Pons (tissue), 1 donor: ENCODE measurements around the gene CAMK1D.
A peak's percentile ranks its signal among the peaks of the same experiment; 100 is the strongest.

Experiments used
- DNase-seq: peaks from one replicate; pipeline ENCODE4 v3.0.0-alpha.2; 2016; ENCODE audit warnings: low spot score

CAMK1D gene

GRCh38 chr10:12828736-12829135 lies 479.4 kb downstream of the CAMK1D start:
- no peak for DNase-seq

DNA sequence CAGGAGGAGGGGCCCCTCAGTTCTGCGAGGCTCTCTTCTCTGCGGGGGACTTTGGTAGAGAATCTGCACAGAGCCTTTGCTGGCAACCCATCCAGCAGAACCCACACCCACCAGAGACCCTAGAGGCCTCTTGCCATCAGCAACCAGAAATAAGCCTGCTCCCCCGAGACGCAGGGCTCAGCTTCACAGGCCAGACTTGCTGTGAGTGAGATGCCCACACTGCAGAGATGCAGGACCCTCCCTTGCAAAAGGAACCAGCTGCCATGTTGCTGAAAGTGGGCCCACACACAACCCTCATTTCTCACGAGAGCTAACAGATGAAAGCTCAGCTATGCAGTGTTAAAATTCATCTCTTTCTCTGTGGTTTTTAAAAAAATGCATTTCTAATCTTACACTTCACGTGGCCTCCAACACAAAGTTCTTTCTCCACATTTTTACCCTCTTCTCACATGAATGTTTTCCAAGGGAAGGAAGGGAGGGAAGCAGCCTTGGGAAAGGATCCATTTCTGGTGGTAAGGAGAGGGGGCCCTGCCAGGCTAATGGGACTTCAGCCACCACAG lies 480.6 kb downstream of the CAMK1D start:
- no peak for DNase-seq

GRCh38 chr10:12832096-12832495 lies 482.7 kb downstream of the CAMK1D start:
- DNase-seq: no peak

- DNase-seq: no peak
Observed at GRCh38 chr10:12833451-12833850, 484.1 kb downstream of the CAMK1D start.

- no peak for DNase-seq
Observed at GRCh38 chr10:12834116-12834665, 484.8 kb downstream of the CAMK1D start.

- no peak for DNase-seq
Observed at GRCh38 chr10:12834721-12835120, 485.4 kb downstream of the CAMK1D start.

- no peak for DNase-seq
Observed at GRCh38 chr10:12835709-12836108, 486.4 kb downstream of the CAMK1D start.

- no peak for DNase-seq
Observed at GRCh38 chr10:12838366-12838765, 489.0 kb downstream of the CAMK1D start.

DNA sequence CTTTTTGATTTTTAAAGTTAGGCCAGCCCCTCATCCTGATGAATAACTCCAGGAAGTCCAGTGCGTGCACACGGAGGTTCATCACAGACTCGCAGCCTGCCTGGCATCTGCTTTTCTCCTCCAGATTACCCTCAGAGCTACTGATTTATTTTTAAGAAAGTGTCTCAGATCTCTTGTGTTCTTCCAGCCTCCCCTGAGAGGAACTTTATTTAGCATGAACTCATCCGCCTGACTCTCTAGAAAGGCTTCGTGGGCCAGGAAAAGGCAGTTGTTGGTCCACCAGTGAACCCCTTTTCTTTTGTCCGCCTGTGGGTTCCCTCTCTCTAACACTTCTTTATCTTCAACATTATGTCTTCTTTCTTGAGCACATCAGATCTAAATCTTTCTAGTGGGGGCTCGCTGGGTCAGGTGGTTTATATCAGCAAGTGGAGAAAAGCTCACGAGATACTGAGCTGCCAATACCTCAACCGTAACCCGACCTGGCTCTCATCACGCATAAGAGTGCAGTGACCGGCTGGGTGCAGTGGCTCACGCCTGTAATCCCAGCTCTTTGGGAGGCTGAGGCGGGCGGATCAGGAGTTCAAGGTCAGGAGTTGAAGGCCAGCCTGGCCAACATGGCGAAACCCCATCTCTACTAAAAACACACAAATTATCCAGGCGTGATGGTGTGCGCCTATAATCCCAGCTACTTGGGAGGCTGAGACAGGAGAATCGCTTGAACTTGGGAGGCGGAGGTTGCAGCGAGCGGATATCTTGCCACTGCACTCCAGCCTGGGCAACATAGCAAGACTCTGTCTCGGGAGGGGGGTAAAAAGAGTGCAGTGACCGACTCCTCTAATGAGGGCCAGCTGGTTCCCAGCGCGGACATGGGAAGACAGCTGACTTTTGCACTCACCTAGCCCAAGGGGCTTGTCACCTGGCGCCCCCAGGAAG lies 489.9 kb downstream of the CAMK1D start:
- DNase-seq: no peak

DNA sequence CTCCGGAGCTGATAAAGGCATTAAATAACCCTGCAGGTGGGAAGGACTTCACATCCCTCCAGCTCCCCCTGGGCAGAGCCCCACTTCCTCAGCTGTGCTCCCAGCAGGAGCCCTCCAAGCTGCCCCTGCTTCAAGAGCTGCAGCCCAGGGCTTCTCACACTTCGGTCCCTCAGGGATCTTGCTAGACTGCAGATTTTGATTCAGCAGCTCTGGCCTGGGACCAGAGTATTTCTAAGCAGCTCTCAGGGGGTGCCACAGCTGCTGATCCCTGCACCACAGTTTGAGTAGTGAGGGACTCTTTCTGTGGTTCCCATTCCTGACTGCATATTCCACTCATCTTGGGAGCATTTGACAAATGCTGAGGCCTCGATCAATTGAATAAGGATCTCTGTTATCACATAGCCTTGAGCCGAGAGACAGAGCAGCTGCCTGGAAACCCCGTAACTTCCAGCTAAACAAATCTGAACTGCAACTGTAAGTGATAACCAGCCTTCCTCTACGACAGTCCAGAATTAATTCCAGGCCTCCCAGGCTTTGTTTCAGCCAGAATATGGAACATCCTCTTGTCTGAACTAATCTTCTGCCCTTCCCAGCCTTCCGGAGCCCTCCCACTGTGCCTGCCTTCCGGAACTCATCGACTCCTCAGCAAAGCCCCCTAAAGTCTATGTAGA lies 490.7 kb downstream of the CAMK1D start:
- DNase-seq: no peak

GRCh38 chr10:12841426-12841825 lies 492.1 kb downstream of the CAMK1D start:
- no peak for DNase-seq

DNA sequence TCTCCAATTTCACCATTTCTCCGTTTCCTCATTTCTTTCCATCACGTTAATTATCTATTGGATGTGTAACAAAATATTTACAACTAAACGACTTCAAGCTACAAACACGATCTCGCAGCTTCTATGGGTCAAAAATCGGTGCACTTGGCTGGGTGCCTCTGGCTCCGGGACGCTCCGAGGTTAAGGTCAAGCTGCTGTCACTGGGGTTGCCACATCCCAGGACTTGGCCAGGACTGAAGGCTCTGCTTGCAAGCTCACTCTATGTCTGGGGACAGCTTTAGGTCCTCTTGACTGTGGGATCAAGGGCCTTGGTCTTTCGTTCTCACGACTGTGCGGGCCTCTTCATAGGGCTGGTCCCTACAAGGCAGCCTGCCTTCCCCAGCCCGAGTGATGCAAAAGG lies 492.5 kb downstream of the CAMK1D start:
- DNase-seq: no peak

DNA sequence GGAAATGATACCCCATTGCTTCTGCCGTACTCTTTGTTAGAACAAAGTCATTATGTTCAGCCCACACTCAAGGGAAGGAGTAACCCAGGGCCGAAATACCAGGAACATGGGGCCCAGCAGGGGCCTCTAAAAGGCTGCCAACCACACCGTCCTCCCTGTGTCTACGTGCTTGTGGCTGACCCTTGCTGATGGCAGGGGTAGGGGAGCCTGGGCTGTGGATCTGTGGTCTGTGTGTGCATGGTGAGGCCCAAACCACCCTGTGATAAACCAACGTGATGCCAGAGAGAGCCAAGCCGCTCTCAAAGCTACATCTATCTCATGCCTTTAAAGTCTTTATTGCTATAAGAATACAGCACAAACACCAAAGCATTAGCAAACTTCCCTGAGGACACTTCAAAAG lies 493.0 kb downstream of the CAMK1D start:
- no peak for DNase-seq

- no peak for DNase-seq
Observed at GRCh38 chr10:12843296-12843945, 494.1 kb downstream of the CAMK1D start.

DNA sequence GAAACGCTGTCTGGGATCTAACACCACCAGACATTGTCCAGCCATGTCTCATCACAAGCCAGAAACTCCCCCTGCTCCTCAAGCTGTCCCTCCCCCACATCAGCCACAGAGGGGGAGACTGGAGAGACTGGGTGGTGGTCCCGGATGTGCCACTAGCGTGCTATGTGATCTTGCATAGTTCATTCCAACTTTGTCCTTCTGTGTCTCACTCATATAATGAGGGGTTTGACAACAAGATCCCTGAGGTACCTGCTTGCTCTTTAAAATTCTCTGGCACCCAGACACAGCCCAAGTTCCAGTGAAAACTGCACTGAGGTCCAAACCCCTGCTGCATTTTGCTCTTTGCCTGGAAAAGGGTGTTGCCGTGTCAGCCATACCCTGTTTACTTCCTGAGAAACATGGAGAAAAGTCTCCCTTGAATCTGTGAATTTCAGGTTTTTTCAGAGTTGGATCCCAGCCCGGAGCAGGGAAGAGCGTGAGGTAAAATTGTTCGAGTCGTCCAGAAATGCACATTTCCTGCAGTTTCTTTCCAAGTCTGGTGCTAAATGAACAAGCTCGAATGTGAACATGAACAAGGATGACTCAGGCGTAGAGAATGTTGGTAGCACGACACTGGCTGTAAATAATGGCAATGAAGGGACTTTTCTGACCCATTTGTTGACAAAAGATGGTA lies 495.6 kb downstream of the CAMK1D start:
- peak; percentile 29 for DNase-seq

GRCh38 chr10:12846718-12847117 lies 497.4 kb downstream of the CAMK1D start:
- no peak for DNase-seq

DNA sequence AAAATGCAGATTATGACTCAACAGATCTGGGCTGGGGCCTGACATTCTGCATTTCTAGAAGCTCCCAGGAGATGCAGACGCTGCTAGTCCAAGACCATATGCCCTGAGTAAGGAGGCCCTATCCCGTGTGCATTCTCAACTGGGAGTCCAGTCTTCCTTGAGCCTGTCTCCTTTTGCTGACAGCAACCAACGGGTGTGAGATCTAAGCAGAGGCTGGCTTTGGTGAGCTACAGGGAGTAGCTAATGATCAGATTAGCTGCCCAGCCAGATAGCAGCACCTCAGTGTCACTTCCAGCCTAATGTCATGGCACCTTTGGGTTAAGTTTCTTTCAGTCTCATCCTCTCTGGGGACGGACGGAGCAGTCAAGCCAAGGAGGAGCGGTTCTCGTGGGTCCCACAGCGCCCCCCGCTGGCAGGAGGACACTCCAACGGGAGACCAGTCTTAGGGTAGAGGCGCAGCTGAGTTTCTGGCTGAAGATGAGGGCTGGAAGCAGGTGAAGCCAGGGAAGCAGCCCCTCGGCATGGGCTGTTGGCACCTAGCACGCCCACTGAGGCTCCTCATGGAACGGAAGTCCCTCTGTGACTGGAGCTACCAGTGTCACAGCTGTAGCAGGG lies 498.1 kb downstream of the CAMK1D start:
- DNase-seq: no peak

DNA sequence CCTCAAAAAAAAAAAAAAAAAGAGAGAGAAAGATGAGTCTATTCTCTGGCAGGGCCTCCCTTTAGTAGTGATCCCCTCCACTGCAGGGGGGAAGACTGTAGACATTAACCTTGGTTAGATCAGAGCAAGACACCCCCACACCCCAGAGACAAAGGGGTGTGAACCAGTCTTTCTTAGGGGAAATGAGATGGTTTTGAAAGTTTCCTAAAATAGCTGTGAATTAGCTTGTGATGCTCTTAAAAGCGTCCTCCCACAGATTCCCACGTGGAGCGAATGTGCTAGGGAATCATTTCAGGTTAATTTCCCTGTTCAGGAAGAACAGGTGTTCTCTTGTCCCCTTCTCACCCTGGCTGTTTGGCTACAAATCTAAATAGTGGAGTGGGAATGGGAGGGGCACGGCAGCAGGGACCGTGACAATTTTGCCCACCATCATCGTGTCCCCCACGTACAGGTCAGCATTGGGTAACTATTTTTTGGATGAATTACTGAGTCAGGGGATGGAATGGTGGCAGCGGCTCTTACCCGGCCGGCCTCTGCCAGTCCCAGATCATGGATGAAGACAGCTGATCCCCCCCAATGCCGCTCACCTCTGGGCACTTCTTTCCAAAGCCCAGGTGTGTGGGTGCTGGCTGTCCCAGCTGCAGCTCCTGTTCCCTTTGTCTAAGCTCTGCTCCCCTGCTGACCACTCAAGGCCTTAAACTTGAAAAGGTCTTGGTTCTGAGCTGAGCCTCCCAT lies 499.3 kb downstream of the CAMK1D start:
- DNase-seq: no peak

DNA sequence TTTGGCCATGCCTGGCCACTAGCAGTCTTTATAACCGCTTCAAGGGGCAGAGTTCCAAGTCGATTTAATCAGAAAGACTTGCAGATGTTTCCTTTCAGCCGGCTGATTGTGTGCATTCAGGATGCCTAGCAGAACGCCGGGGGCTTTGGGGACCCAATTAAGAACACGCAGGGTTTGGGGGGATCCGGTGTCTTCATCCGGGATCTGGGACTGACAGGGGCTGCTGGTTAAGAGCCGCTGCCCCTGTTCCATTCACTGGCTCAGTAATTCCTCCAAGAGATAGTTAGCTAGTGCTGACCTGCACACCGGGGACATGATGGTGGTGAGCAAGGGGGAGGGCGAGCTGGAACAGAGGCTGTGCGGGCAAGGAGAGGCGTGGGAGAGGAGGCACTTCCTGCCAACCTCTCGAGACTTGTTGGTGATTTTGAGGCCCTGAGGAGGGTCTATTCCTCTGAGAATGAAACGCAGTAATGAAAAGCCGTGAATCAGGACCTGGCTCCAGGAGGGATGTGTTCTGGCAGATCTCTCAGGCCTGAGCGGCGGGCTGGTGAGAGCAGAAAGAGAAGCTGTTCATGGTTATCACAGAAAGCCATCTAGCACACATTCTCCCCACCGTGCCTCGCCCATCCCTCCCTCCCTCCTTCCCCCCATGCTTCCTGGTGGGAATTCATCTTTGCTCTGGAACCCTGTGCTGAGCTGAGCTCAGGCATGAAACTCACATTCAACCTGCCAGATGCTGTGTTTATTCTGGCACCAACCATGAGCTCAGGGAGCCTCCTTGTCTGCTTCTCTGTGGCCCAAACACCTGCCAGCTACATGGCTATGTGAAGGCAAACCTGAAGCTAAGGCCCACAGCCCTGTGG lies 500.2 kb downstream of the CAMK1D start:
- no peak for DNase-seq

DNA sequence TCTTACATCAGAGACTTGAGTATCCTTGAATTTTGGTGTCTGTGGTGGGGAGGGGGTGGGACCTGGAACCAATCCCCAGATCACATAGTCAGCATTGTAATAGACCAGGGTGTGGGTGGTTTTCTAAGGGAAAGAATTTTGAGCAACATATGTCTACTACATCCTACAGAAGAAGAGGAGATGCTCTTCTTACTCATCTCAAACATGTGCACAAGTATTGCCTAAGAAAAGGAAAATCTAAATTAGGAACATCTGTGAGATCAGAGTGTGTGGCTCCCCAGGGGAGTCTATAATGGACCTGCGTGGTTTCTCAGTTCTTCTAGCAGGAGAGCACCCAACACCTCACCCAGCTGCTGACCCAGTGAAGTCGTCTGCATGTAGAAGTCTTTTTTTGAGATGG lies 503.3 kb downstream of the CAMK1D start:
- no peak for DNase-seq
